Gastroesophageal sphincter (tissue), 4 donors: ENCODE results near the gene HCRT. TPM values are rescaled to one million over a fixed set of nuclear protein-coding genes. Genes with fewer than 3 reads are reported as not detected.

Experiments
- ATAC-seq: fragments of 150-250 bp; one replicate; pipeline ENCODE4 v1.9.1; 2016; ENCODE audit warnings: mild to moderate bottlenecking, moderate library complexity
- H3K27ac ChIP-seq, 4 donors: fragments of 200-600 bp; sonication (generic) in 3 of 4; 1 replicate in 3 of 4; 2 replicates in 1 of 4; pipeline ENCODE4 v1.5.1; 2016 to 2019
- H3K27me3 ChIP-seq: fragments of 200-600 bp; sonication (generic); one replicate; pipeline ENCODE4 v1.5.1; 2019
- H3K36me3 ChIP-seq, 2 donors: fragments of 200-600 bp; sonication (generic); one replicate each; pipeline ENCODE4 v1.5.1; 2019; ENCODE audit warnings: control low read depth in 1 of 2
- H3K4me1 ChIP-seq, 3 donors: fragments of 200-600 bp; sonication (generic); 1 replicate in 2 of 3; 2 replicates in 1 of 3; pipeline ENCODE4 v1.5.1; 2016 to 2019; ENCODE audit warnings: control low read depth in 2 of 3
- H3K4me3 ChIP-seq, 2 donors: fragments of 200-600 bp; sonication (generic); one replicate each; pipeline ENCODE4 v1.5.1; 2019; ENCODE audit warnings: mild to moderate bottlenecking in 1 of 2, moderate library complexity in 1 of 2
- H3K9me3 ChIP-seq, 3 donors: fragments of 200-600 bp; sonication (generic); one replicate each; pipeline ENCODE4 v1.5.1; 2017 to 2019; ENCODE audit warnings: control low read depth in 2 of 3
- CTCF ChIP-seq, 4 experiments: fragments of 200-600 bp in 2 of 4; fragments of 450-650 bp in 2 of 4; sonication (generic) in 1 of 4; IDR thresholded peaks; one replicate each; pipeline ENCODE4 v1.5.1; 2017 to 2019; ENCODE audit warnings: antibody characterized with exemption in 4 of 4, mild to moderate bottlenecking in 2 of 4, moderate library complexity in 2 of 4
- EP300 ChIP-seq: sonication (generic); formaldehyde crosslinking; IDR thresholded peaks from one replicate; pipeline ENCODE4 v1.6.1; 2017; ENCODE audit warnings: antibody characterized with exemption, mild to moderate bottlenecking
- POLR2A ChIP-seq, 2 donors: fragments of 450-650 bp; IDR thresholded peaks; one replicate each; pipeline ENCODE4 v1.6.1; 2017; ENCODE audit warnings: antibody characterized with exemption in 2 of 2, mild to moderate bottlenecking in 2 of 2, moderate library complexity in 1 of 2
- POLR2AphosphoS5 ChIP-seq: sonication (generic); formaldehyde crosslinking; IDR thresholded peaks from one replicate; pipeline ENCODE4 v1.6.1; 2017; ENCODE audit warnings: antibody characterized with exemption
- WGBS, 2 donors: methylation state at CpG; one replicate each; pipeline ENCODE4 v1.1.5; 2018; ENCODE audit warnings: low coverage in 1 of 2; 5-methylcytosine and 5-hydroxymethylcytosine counted together
- total RNA-seq, 4 donors: library from RNA; depleted of rRNA; stranded (reverse); fragments of >200 nt; gene quantifications; one replicate each; pipeline ENCODE4 v1.1.0, GENCODE V29; 2016

Gene HCRT
- not detected for total RNA-seq

- TF ChIP-seq EP300 = no peak
- no peak for TF ChIP-seq CTCF (IDR thresholded peaks at IDR 0.05)
- TF ChIP-seq POLR2AphosphoS5 = no peak
- TF ChIP-seq POLR2A (IDR thresholded peaks at IDR 0.05) = no peak
- WGBS, 2 donors = 69% methylated on average over 5 of the region's 11 CpGs; no CpG with 5 or more reads in 1 of the 2 donors
- ATAC-seq = no peak
- peak within 1 kb of the TSS; percentile 31 to 54 for H3K4me3 ChIP-seq
- no peaks in the 10 kb centered on the region for H3K9me3 ChIP-seq
- peaks cover 0 to 42% (median 20%) of the 10 kb centered on the region in 3 donors for H3K4me1 ChIP-seq
- peaks cover 0 to 3% of the 10 kb centered on the region in 2 donors for H3K36me3 ChIP-seq
- H3K27me3 ChIP-seq = peaks cover 31% of the 10 kb centered on the region
- peak within 1 kb of the TSS in 2 of 4 donors; percentile 72 to 75 for H3K27ac ChIP-seq
Measured at GRCh38 chr17:42184713-42185620, at the start of gene HCRT. HCRT (minus strand) TSS chr17:42185452; CDS start chr17:42185365, 87 bp downstream.

- 11 to 45% methylated on average over 2 of the region's 2 CpGs for WGBS, 2 donors
- no peak overlapping the region for H3K4me3 ChIP-seq
- H3K27ac ChIP-seq = no peak overlapping the region
- H3K4me1 ChIP-seq = peaks cover 0 to 22% (median 9%) of the 10 kb centered on the region in 3 donors
- H3K36me3 ChIP-seq = peaks cover 0 to 13% of the 10 kb centered on the region in 2 donors
- TF ChIP-seq CTCF (IDR thresholded peaks at IDR 0.05) = no peak
- no peak for TF ChIP-seq POLR2AphosphoS5
- no peak for TF ChIP-seq EP300
- no peak for TF ChIP-seq POLR2A (IDR thresholded peaks at IDR 0.05)
- H3K27me3 ChIP-seq = no peaks in the 10 kb centered on the region
- no peaks in the 10 kb centered on the region for H3K9me3 ChIP-seq
- ATAC-seq = peak; percentile 31
Measured at GRCh38 chr17:42233994-42234393, 48.7 kb upstream of the HCRT start.

GRCh38 chr17:42233156-42233555, 47.9 kb upstream of the HCRT start:
- WGBS, 2 donors = 90% methylated on average over 3 to 5 of the region's 5 CpGs
- Histone ChIP-seq H3K4me3 (no peak overlapping the region), H3K4me1 (peaks cover 0 to 24% (median 9%) of the 10 kb centered on the region in 3 donors), H3K27ac (no peak overlapping the region), H3K9me3 (no peaks in the 10 kb centered on the region), H3K27me3 (no peaks in the 10 kb centered on the region), H3K36me3 (peaks cover 0 to 21% of the 10 kb centered on the region in 2 donors)
- no peak for ATAC-seq
- TF ChIP-seq CTCF (IDR thresholded peaks at IDR 0.05) = no peak
- no peak for TF ChIP-seq POLR2A (IDR thresholded peaks at IDR 0.05)
- TF ChIP-seq EP300 = no peak
- no peak for TF ChIP-seq POLR2AphosphoS5

- Histone ChIP-seq H3K4me3 (no peak overlapping the region), H3K36me3 (peaks cover 0 to 41% of the 10 kb centered on the region in 2 donors), H3K27me3 (no peaks in the 10 kb centered on the region), H3K9me3 (no peaks in the 10 kb centered on the region), H3K4me1 (peaks cover 0 to 37% (median 9%) of the 10 kb centered on the region in 3 donors), H3K27ac (no peak overlapping the region)
- no peak for ATAC-seq
- no peak for TF ChIP-seq CTCF (IDR thresholded peaks at IDR 0.05)
- no peak for TF ChIP-seq POLR2A (IDR thresholded peaks at IDR 0.05)
- TF ChIP-seq POLR2AphosphoS5 = no peak
- no peak for TF ChIP-seq EP300
- 87 to 93% methylated on average over 3 to 5 of the region's 5 CpGs for WGBS, 2 donors
Measured at GRCh38 chr17:42230225-42230624, 45.0 kb upstream of the HCRT start.
